NCI-H146 treated with DMSO at 0.1 percent for 48 hours (cell line): ENCODE data around the gene SPRR2F.
"Not testable (repeated sequence)": the region's sequence is repeated elsewhere in the genome, so short reads cannot be mapped to it uniquely, and the experiment has no call there.

Source experiments
- DNase-seq: peaks from one replicate; lab custom pipeline; 2025; ENCODE audit not compliant: unreplicated experiment; lab: John Stamatoyannopoulos, UW

Gene SPRR2F

GRCh38 chr1:153113416-153113815 is at the start of gene SPRR2F:
Gene SPRR2F (minus strand): TSS chr1:153113516. CDS start chr1:153112733, 783 bp downstream.
- DNase-seq = no peak

- no peak for DNase-seq
Observed at GRCh38 chr1:153155541-153155940, 42.2 kb upstream of the SPRR2F start.

GRCh38 chr1:153152481-153152880 is 39.2 kb upstream of the SPRR2F start:
- DNase-seq = no peak

GRCh38 chr1:153150846-153151245 is 37.5 kb upstream of the SPRR2F start, which contains the start of gene SPRR2G:
Gene SPRR2G (minus strand): TSS chr1:153150890. CDS start chr1:153150110, 780 bp downstream.
- DNase-seq = no peak

GRCh38 chr1:153141377-153141776 is 28.1 kb upstream of the SPRR2F start:
- DNase-seq = no peak

GRCh38 chr1:153140484-153140883 is 27.2 kb upstream of the SPRR2F start:
- no peak for DNase-seq

- no peak for DNase-seq
Observed at GRCh38 chr1:153133743-153134142, 20.4 kb upstream of the SPRR2F start.

- no peak for DNase-seq
Observed at GRCh38 chr1:153133267-153133666, 20.0 kb upstream of the SPRR2F start.

GRCh38 chr1:153128688-153129087 is 15.4 kb upstream of the SPRR2F start:
- DNase-seq = not testable (repeated sequence)

- no peak for DNase-seq
Observed at GRCh38 chr1:153127296-153127695, 14.0 kb upstream of the SPRR2F start.

- no peak for DNase-seq
Observed at GRCh38 chr1:153125536-153125935, 12.2 kb upstream of the SPRR2F start.

GRCh38 chr1:153123793-153124192 is 10.5 kb upstream of the SPRR2F start:
- not testable (repeated sequence) for DNase-seq

GRCh38 chr1:153122831-153123421 is 9.6 kb upstream of the SPRR2F start:
- peak; percentile 96 for DNase-seq

GRCh38 chr1:153120945-153121344 is 7.6 kb upstream of the SPRR2F start:
- DNase-seq = no peak

- DNase-seq = no peak
Observed at GRCh38 chr1:153119491-153119971, 6.2 kb upstream of the SPRR2F start.

- not testable (repeated sequence) for DNase-seq
Observed at GRCh38 chr1:153115264-153115663, 1.9 kb upstream of the SPRR2F start.

GRCh38 chr1:153112454-153112853 is 862 bp downstream of the SPRR2F start:
- not testable (repeated sequence) for DNase-seq

- DNase-seq = no peak
Observed at GRCh38 chr1:153100245-153100644, 13.1 kb downstream of the SPRR2F start.

GRCh38 chr1:153099461-153100045 is 13.8 kb downstream of the SPRR2F start:
- DNase-seq = no peak

- no peak for DNase-seq
Observed at GRCh38 chr1:153095764-153096163, 17.6 kb downstream of the SPRR2F start.

- DNase-seq = no peak
Observed at GRCh38 chr1:153094426-153094825, 18.9 kb downstream of the SPRR2F start, which contains the start of gene SPRR2E. Gene SPRR2E (minus strand): TSS chr1:153094526. CDS start chr1:153093751, 775 bp downstream.

GRCh38 chr1:153087652-153088051 is 25.7 kb downstream of the SPRR2F start:
- DNase-seq = no peak

GRCh38 chr1:153081736-153082135 is 31.6 kb downstream of the SPRR2F start:
- DNase-seq = no peak
